HG03103 (cell line): ENCODE data around the gene TBC1D8.

Experiments used
- ATAC-seq: cut with Tn5 transposase; IDR thresholded peaks from one replicate; pipeline ENCODE4 v1.9.1; 2021; ENCODE audit warnings: low read depth; ENCODE audit not compliant: unreplicated experiment

TBC1D8 gene

GRCh38 chr2:101004620-101005325, 146.4 kb downstream of the TBC1D8 start:
- ATAC-seq = no peak

GRCh38 chr2:101003278-101003775, 147.9 kb downstream of the TBC1D8 start:
- no peak for ATAC-seq

- no peak for ATAC-seq
Measured at GRCh38 chr2:101002562-101003277, 148.5 kb downstream of the TBC1D8 start.

- ATAC-seq = peak; percentile 92
Measured at GRCh38 chr2:101001691-101002561, 149.3 kb downstream of the TBC1D8 start, which contains the start of gene RPL31. Gene RPL31, plus strand, starts transcription at chr2:101002289. Its CDS starts 413 bp downstream, at chr2:101002702.

GRCh38 chr2:100999995-101000394, 151.2 kb downstream of the TBC1D8 start:
- ATAC-seq = no peak

- ATAC-seq = no peak
Measured at GRCh38 chr2:100998235-100998573, 153.0 kb downstream of the TBC1D8 start.

GRCh38 chr2:100997509-100998234, 153.5 kb downstream of the TBC1D8 start:
- ATAC-seq = no peak

- no peak for ATAC-seq
Measured at GRCh38 chr2:100995309-100996075, 155.7 kb downstream of the TBC1D8 start.

GRCh38 chr2:100993294-100993693, 157.9 kb downstream of the TBC1D8 start:
- no peak for ATAC-seq

- no peak for ATAC-seq
Measured at GRCh38 chr2:100992262-100992661, 158.9 kb downstream of the TBC1D8 start.

- ATAC-seq = no peak
Measured at GRCh38 chr2:100991404-100991773, 159.8 kb downstream of the TBC1D8 start.

GRCh38 chr2:100990650-100991403, 160.4 kb downstream of the TBC1D8 start:
- no peak for ATAC-seq

- ATAC-seq = no peak
Measured at GRCh38 chr2:100990166-100990565, 161.0 kb downstream of the TBC1D8 start.

- no peak for ATAC-seq
Measured at GRCh38 chr2:100989666-100990065, 161.5 kb downstream of the TBC1D8 start.

GRCh38 chr2:100988630-100989417, 162.4 kb downstream of the TBC1D8 start:
- no peak for ATAC-seq

GRCh38 chr2:100987974-100988373, 163.2 kb downstream of the TBC1D8 start:
- ATAC-seq = no peak

GRCh38 chr2:100987536-100987935, 163.6 kb downstream of the TBC1D8 start:
- no peak for ATAC-seq

GRCh38 chr2:100986157-100986556, 165.0 kb downstream of the TBC1D8 start:
- ATAC-seq = no peak
